ENCODE data around the gene RRP15.

Gene RRP15

DNA sequence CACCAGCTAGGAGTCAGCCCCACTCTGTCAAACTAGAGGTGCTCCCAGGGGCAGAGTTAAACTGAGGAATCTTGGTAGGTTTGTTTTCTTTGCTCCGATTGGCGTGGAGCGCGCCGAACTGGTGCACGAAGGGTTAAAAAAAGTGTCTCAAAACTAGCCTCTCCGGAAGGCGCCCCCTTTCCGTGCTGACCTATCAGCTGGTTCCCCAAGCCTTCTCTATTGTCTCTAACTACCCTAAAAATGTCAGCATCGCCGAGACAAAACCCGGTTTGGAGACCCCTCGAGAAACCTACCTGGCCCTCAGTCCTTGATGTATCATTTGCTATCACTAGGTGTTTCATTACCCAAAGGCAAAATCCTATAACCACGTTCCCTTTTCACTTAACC is 62.2 kb downstream of the RRP15 start:
- Histone ChIP-seq H3K79me2 (ENCODE audit: insufficient read depth, low read depth) (no peaks in the 10 kb centered on the region), H3K4me3 (IDR thresholded peaks at IDR 0.05; ENCODE audit: insufficient read depth, low read depth, low read length) (no peak overlapping the region), H3K4me1 (ENCODE audit: low read depth, poor library complexity, severe bottlenecking) (peaks cover 16% of the 10 kb centered on the region), H3K36me3 (ENCODE audit: insufficient read depth) (no peaks in the 10 kb centered on the region), H4K20me1 (ENCODE audit: insufficient read depth) (no peaks in the 10 kb centered on the region), H3K27ac (no peak overlapping the region), H2AFZ (ENCODE audit: low read depth) (no peak overlapping the region), H3K4me2 (no peak overlapping the region), H3K27me3 (ENCODE audit: insufficient read depth, low read depth) (no peaks in the 10 kb centered on the region), H3K9ac (no peak overlapping the region)
- TF ChIP-seq, protein P1, sequence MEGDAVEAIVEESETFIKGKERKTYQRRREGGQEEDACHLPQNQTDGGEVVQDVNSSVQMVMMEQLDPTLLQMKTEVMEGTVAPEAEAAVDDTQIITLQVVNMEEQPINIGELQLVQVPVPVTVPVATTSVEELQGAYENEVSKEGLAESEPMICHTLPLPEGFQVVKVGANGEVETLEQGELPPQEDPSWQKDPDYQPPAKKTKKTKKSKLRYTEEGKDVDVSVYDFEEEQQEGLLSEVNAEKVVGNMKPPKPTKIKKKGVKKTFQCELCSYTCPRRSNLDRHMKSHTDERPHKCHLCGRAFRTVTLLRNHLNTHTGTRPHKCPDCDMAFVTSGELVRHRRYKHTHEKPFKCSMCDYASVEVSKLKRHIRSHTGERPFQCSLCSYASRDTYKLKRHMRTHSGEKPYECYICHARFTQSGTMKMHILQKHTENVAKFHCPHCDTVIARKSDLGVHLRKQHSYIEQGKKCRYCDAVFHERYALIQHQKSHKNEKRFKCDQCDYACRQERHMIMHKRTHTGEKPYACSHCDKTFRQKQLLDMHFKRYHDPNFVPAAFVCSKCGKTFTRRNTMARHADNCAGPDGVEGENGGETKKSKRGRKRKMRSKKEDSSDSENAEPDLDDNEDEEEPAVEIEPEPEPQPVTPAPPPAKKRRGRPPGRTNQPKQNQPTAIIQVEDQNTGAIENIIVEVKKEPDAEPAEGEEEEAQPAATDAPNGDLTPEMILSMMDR (conservative IDR thresholded peaks at IDR 0.05; ENCODE audit: low read depth, low read length) = no peak

DNA sequence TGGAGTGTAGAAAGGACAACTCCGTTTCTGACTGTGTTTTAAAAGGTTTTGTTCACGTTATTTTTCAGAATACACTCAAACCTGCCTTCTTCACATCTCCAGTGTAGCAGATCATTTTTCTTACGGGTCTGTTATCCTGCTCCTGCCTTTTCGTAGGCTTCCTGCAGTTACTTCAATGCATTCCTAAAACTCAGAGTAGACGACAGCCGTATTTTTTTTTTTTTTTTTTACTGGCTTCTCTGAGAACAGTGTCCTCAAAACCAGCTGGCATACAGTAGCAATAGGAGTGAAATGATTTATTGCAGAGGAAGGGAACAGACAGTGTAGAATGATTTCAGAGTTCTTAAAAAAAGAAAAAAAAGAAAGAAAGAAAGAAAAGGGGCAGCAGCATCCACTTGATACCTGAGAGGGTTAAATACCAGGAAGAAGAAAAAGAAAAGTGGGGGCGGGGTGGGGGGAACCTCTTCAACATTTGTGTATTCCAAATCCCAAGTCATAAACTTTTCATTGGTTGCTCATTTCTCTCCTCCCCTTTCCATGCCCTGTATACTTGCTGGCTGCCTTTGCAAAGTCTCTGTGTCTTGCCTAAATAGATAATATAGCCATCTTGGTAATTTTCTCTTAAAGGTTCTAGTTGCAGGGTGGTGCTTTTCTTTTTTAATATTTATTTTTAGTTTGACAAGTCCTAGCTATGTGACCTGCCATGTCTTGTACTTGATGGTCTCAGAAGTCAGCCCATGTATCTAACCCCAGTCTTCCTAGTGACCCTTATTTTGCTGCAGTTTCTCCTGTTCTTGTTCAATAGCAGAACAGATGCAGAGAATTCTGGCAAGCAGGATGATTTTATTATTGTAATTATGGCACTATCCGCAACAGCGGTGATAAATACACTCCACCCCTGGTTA is 62.9 kb downstream of the RRP15 start:
- no peaks in the 10 kb centered on the region for H3K79me2 ChIP-seq (ENCODE audit: insufficient read depth, low read depth)
- no peak overlapping the region for H3K4me3 ChIP-seq (IDR thresholded peaks at IDR 0.05; ENCODE audit: insufficient read depth, low read depth, low read length)
- H3K9ac ChIP-seq = no peak overlapping the region
- TF ChIP-seq, protein P1 (conservative IDR thresholded peaks at IDR 0.05; ENCODE audit: low read depth, low read length) = no peak
- no peak overlapping the region for H3K4me2 ChIP-seq
- H3K36me3 ChIP-seq (ENCODE audit: insufficient read depth) = no peaks in the 10 kb centered on the region
- H3K27ac ChIP-seq = no peak overlapping the region
- no peaks in the 10 kb centered on the region for H4K20me1 ChIP-seq (ENCODE audit: insufficient read depth)
- H3K4me1 ChIP-seq (ENCODE audit: low read depth, poor library complexity, severe bottlenecking) = peaks cover 16% of the 10 kb centered on the region
- no peaks in the 10 kb centered on the region for H3K27me3 ChIP-seq (ENCODE audit: insufficient read depth, low read depth)
- H2AFZ ChIP-seq (ENCODE audit: low read depth) = no peak overlapping the region

DNA sequence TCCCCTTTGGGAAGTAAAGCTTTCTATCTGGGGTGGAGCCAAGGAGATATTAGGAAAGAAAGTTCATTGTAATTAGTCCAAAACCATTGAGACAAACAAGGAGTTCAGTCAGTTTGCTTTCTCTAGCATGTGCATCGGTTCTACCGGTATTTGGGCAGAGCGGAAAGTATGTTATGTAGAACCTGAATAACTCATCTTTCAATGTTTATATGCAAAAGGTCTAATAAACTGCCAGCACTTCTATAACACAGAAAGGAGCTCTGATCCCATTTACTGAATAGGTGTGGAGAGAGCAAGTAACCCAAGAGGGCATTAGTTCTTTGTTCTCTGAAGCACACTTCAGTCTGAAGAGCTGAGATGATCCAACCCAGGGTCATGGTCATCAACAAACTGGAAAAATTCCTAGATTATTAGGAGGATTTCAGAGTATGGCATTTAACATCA is 63.6 kb downstream of the RRP15 start:
- Histone ChIP-seq H3K27me3 (ENCODE audit: insufficient read depth, low read depth) (no peaks in the 10 kb centered on the region), H3K79me2 (ENCODE audit: insufficient read depth, low read depth) (no peaks in the 10 kb centered on the region), H3K4me2 (no peak overlapping the region), H3K4me3 (IDR thresholded peaks at IDR 0.05; ENCODE audit: insufficient read depth, low read depth, low read length) (no peak overlapping the region), H3K27ac (no peak overlapping the region), H3K9ac (no peak overlapping the region), H3K36me3 (ENCODE audit: insufficient read depth) (no peaks in the 10 kb centered on the region), H4K20me1 (ENCODE audit: insufficient read depth) (no peaks in the 10 kb centered on the region), H3K4me1 (ENCODE audit: low read depth, poor library complexity, severe bottlenecking) (peaks cover 16% of the 10 kb centered on the region), H2AFZ (ENCODE audit: low read depth) (no peak overlapping the region)
- TF ChIP-seq, protein P1 (conservative IDR thresholded peaks at IDR 0.05; ENCODE audit: low read depth, low read length) = no peak

DNA sequence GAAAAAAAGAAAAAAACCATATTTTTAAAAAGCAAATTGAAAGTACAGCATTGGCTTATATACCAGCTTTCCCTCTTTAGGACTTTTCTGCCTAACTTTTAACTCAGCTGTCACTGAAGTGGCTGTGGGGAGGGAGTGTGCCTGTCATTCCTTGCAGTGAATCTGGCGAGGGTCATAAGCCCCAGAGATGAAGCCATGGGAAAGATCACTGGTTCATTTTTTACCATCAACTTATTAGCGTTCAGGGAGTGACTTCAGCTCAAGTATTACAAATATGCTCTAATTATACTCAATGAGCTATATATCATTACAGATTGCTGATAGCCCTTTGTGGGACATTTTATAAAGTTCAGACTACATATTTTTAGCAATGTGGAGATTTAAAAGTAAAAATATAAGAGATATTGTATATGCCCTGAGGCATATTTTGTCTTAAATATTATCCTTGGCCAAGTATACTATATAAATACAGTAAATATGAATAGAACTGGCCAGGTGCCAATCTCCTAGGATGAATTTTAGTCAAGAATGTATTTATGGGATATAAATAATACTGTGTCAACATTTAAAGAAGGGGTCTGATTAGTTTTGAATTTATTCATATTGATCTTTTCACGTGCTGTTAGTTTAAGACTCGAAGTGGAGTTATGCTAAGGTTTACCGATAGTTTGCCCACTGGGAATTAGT is 64.4 kb downstream of the RRP15 start:
- Histone ChIP-seq H2AFZ (ENCODE audit: low read depth) (no peak overlapping the region), H3K36me3 (ENCODE audit: insufficient read depth) (no peaks in the 10 kb centered on the region), H3K4me3 (IDR thresholded peaks at IDR 0.05; ENCODE audit: insufficient read depth, low read depth, low read length) (no peak overlapping the region), H3K9ac (no peak overlapping the region), H3K4me1 (ENCODE audit: low read depth, poor library complexity, severe bottlenecking) (peaks cover 10% of the 10 kb centered on the region), H4K20me1 (ENCODE audit: insufficient read depth) (no peaks in the 10 kb centered on the region), H3K27ac (no peak overlapping the region), H3K4me2 (no peak overlapping the region), H3K27me3 (ENCODE audit: insufficient read depth, low read depth) (no peaks in the 10 kb centered on the region), H3K79me2 (ENCODE audit: insufficient read depth, low read depth) (no peaks in the 10 kb centered on the region)
- TF ChIP-seq, protein P1 (conservative IDR thresholded peaks at IDR 0.05; ENCODE audit: low read depth, low read length) = no peak
